Epithelial cell of esophagus (primary cell): Measurements from ENCODE around the gene CHST5.
A peak's percentile ranks its signal among the peaks of the same experiment; 100 is the strongest.

Experiments used
- DNase-seq: peaks from one replicate; pipeline ENCODE4 v3.0.0; 2010; ENCODE audit warnings: low read depth
- H3K4me3 ChIP-seq: 2 replicates; pipeline ENCODE4 v1.5.1; 2011; ENCODE audit warnings: mild to moderate bottlenecking, low read length, control low read depth
- TF ChIP-seq, protein P1 (sequence below): IDR thresholded peaks from 2 replicates; pipeline ENCODE4 v1.5.1; 2011; ENCODE audit warnings: low read depth, mild to moderate bottlenecking, low read length, control low read depth, inconsistent platforms; ENCODE audit not compliant: insufficient read depth; ENCODE audit errors: missing control alignments

CHST5 gene

DNA sequence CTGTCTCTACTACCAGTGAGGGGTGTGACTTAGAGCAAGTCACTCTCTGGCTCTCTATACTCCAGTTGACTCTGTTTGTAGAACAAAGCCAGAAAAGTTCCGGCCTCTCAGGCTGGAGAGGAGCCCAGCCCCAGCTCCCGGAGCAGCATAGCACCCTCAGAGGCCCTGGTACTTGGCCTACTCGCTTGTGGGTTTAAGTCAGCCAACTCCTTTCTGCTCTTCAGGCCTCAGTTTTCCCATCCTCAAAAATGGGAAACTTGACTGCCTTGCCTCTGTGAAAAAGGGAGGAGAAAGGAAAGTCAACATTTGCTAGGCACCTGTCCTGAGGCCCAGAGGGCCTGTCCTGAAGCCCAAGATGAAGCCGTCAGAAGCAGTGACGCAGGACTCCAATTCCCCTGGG, 41.7 kb downstream of the CHST5 start:
- TF ChIP-seq, protein P1, sequence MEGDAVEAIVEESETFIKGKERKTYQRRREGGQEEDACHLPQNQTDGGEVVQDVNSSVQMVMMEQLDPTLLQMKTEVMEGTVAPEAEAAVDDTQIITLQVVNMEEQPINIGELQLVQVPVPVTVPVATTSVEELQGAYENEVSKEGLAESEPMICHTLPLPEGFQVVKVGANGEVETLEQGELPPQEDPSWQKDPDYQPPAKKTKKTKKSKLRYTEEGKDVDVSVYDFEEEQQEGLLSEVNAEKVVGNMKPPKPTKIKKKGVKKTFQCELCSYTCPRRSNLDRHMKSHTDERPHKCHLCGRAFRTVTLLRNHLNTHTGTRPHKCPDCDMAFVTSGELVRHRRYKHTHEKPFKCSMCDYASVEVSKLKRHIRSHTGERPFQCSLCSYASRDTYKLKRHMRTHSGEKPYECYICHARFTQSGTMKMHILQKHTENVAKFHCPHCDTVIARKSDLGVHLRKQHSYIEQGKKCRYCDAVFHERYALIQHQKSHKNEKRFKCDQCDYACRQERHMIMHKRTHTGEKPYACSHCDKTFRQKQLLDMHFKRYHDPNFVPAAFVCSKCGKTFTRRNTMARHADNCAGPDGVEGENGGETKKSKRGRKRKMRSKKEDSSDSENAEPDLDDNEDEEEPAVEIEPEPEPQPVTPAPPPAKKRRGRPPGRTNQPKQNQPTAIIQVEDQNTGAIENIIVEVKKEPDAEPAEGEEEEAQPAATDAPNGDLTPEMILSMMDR, result no peak
- no peak overlapping the region for H3K4me3 ChIP-seq
- DNase-seq, result no peak

DNA sequence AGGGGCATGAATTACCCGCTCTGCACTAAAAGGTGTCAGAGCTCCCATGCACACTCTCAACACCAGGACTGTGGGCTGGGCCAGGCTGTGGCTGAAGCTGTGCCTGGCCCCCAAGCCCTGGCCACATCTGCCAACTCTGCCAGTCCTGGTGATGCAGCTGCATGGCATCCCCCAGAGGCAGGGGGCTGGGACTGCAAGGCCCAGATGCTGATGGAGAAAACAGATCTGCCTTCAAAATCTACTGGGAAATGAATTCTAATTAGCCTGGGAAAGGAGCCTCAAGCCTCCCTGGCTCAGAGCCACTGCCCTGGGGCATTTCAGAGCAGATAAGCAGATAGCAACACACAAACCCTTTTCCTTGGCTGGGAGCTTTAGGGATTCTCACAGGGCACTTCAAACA, 44.0 kb downstream of the CHST5 start:
- TF ChIP-seq, protein P1, result no peak
- no peak overlapping the region for H3K4me3 ChIP-seq
- DNase-seq, result no peak

DNA sequence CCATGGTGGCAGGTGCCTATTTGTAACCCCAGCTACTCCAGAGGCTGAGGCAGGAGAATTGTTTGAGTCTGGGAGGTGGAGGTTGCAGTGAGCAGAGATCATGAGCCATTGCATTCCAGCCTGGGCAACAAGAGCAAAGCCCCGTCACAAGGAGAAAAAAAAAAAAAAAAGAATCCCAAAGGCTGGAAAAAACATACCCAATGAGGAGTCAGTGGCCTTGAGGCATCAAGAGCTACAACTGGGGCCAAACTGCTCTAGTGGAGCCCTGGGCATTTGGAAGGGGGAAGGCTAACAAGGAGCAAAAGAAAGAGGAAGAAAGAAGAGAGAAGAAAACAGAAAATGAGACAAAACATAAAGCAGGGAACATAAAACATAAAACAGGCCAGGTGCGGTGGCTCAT, 47.6 kb downstream of the CHST5 start:
- TF ChIP-seq, protein P1, result no peak
- no peak overlapping the region for H3K4me3 ChIP-seq
- DNase-seq, result no peak

DNA sequence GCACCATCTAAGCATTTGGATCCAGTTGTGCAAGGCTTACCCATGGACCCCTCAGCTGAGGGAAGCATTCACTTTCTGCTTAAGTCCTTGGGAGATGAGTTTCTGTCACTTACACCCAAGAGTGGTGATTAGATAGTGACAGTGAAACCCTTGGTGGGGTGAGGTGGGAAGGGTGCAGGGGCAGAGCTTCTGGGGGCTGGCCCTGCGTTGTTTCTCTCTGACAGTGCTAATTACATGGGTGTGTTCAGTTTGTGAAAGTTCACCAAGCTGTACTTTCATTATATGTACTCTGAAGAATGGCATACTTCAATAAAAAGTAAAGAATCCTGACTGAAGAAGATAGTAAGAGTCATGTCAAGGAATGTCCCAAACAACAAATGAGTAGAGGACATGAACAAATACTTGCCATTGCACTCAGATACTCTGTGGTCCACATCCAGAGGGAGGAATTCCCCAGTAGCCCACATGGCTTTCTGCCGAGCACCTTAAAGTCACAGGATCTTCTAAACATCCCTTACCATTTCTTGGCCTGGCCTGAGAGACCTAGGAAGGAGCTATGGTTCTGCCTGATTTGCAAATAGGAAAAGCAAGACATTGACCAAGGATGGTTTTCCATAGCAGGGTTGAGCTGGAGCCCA, 49.1 kb downstream of the CHST5 start:
- TF ChIP-seq, protein P1, result no peak
- H3K4me3 ChIP-seq, result no peak overlapping the region
- no peak for DNase-seq

DNA sequence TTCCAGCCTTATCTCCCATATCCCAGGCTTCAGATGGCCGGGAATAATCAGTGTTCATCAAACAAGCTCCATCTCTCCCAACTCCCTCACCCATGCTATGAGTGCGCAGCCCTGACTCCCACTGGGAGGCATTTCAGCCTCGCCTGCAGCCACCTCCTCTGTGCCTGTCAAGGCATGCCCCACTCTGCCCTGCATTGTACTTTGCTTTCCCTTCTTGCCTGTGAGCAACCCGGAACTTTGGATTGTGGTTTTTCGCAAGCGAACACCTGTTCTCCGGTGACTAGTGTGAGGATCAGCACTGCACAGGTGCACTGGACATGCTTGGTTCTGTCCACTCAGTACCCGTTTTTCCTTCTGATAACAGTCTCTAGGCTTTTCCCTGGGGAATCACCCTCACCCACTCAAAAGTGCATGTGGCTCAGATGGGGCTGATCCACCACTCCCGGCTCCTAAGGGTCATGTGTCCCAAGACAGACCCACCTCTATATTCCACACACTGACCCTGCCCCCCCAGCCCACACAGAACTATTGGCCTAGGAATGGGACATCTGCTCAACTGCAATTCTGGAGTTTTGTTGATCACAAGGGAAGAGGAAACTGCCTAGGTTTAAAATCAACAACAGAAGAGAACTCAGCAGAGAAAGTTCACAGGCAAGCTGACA, 49.8 kb downstream of the CHST5 start:
- no peak overlapping the region for H3K4me3 ChIP-seq
- TF ChIP-seq, protein P1, result no peak
- peak; percentile 100 for DNase-seq

DNA sequence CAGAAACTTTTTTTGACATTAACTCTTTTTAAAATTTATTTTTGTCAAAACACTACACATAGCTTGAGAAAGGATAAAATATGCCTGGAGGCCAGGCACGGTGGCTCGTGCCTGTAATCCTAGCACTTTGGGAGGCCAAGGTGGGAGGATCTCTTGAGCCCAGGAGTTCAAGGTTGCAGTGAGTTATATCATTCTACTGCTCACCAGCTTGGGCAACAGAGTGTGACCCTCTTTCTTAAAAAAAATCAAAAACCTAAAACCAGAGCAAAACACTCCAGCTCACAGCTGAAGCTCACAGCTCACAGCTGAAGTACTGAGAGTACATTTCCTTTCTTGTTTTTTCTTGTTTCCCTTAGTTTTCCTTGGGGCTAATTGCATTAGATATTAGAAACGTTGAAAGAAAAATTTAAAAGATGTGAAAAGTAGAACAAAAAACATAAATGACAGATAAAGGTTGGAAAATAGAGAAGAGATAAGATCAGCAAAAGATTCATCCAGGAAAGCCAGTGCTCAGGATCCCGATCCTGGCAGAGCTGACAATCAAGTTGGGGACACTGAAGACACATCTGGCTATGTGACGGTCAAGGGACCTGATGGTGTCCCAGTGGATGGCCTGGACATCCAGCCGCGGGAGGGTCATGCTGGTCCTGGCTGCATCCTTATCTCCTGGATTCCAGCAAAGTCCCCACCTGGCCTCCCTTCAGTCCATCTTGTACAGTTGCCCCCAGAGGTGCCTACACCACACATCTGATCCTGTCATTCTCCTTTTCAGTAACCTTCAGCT, 50.5 kb downstream of the CHST5 start:
- TF ChIP-seq, protein P1, result no peak
- H3K4me3 ChIP-seq, result no peak overlapping the region
- DNase-seq, result no peak
